Upper lobe of left lung (tissue), 6 donors: ENCODE results near the gene MBNL2. TPM values are rescaled to one million over a fixed set of nuclear protein-coding genes. Genes with fewer than 3 reads are reported as not detected.

Experiments
- ATAC-seq, 2 donors: fragments of 200-7000 bp; cut with Tn5 transposase; one replicate each; pipeline ENCODE4 v1.9.1; 2022; ENCODE audit warnings: mild to moderate bottlenecking in 2 of 2, moderate library complexity in 2 of 2; ENCODE audit not compliant: low FRiP score in 2 of 2
- DNase-seq, 2 donors: peaks; one replicate each; pipeline ENCODE4 v3.0.0-alpha.2; 2019 to 2020
- H3K27ac ChIP-seq, 4 donors: fragments of 200-600 bp; sonication (generic); one replicate each; pipeline ENCODE4 v1.5.1; 2016 to 2019
- H3K27me3 ChIP-seq, 4 donors: fragments of 200-600 bp; sonication (generic); one replicate each; pipeline ENCODE4 v1.5.1; 2017 to 2019
- H3K36me3 ChIP-seq, 4 donors: fragments of 200-600 bp; sonication (generic); one replicate each; pipeline ENCODE4 v1.5.1; 2016 to 2019
- H3K4me1 ChIP-seq, 4 donors: fragments of 200-600 bp; sonication (generic); one replicate each; pipeline ENCODE4 v1.5.1; 2018 to 2019
- H3K4me3 ChIP-seq, 4 donors: fragments of 200-600 bp; sonication (generic); one replicate each; pipeline ENCODE4 v1.5.1; 2017 to 2019; ENCODE audit warnings: mild to moderate bottlenecking in 2 of 4, moderate library complexity in 1 of 4
- H3K9me3 ChIP-seq, 4 donors: fragments of 200-600 bp; sonication (generic); one replicate each; pipeline ENCODE4 v1.5.1; 2018 to 2019
- EP300 ChIP-seq, 4 donors: sonication (generic); formaldehyde crosslinking; IDR thresholded peaks; one replicate each; pipeline ENCODE4 v1.5.1; 2017; ENCODE audit warnings: antibody characterized with exemption in 4 of 4, control low read depth in 2 of 4
- POLR2A ChIP-seq, 4 donors: fragments of 450-650 bp; IDR thresholded peaks; one replicate each; pipeline ENCODE4 v1.5.1; 2016 to 2017; ENCODE audit warnings: antibody characterized with exemption in 4 of 4, mild to moderate bottlenecking in 2 of 4
- POLR2AphosphoS5 ChIP-seq, 2 donors: sonication (generic); formaldehyde crosslinking; IDR thresholded peaks; one replicate each; pipeline ENCODE4 v1.5.1; 2017; ENCODE audit warnings: antibody characterized with exemption in 2 of 2
- WGBS, 2 donors: methylation state at CpG; one replicate each; pipeline ENCODE4 v1.1.5; 2017 to 2018; 5-methylcytosine and 5-hydroxymethylcytosine counted together
- small RNA-seq, 4 donors: library from RNA; depleted of rRNA; stranded (forward); fragments of <200 nt; gene quantifications; one replicate each; pipeline ENCODE3, GENCODE V24; 2016
- total RNA-seq, 6 donors: library from RNA; depleted of rRNA in 4 of 6; stranded (reverse); fragments of >200 nt in 4 of 6; gene quantifications; one replicate each; pipeline versions ENCODE4 v1.1.0 to v1.2.1, GENCODE V29; 2016 to 2021
- TF ChIP-seq, protein P1 (sequence below), 6 experiments: fragments of 450-650 bp in 4 of 6; fragments of 200-600 bp in 2 of 6; sonication (generic) in 2 of 6; IDR thresholded peaks; one replicate each; pipeline ENCODE4 v1.5.1; 2016 to 2019; ENCODE audit warnings: antibody characterized with exemption in 6 of 6
- donor health status: DM: no; HTN: no; CAD: no; lungs with moderate emphysema.
- donor health status: DM: no; HTN: yes; CAD: no; lungs with severe emphysema.

Gene MBNL2
- total RNA-seq, 6 donors from 2014 or later, result 40.9 to 78.4 (median 51.3) TPM

GRCh38 chr13:97438856-97439595, 216.9 kb downstream of the MBNL2 start:
- WGBS, 2 donors, result 60 to 70% methylated on average over 3 of the region's 3 CpGs
- Histone ChIP-seq H3K4me3 (no peak overlapping the region), H3K4me1 (peaks cover 15 to 29% (median 22%) of the 10 kb centered on the region in 4 donors), H3K27ac (no peak overlapping the region), H3K27me3 (no peaks in the 10 kb centered on the region), H3K9me3 (no peaks in the 10 kb centered on the region), H3K36me3 (no peaks in the 10 kb centered on the region)
- DNase-seq (no peak), ATAC-seq (no peak)
- TF ChIP-seq POLR2AphosphoS5 (IDR thresholded peaks at IDR 0.05) (no peak), POLR2A (IDR thresholded peaks at IDR 0.05) (no peak), EP300 (IDR thresholded peaks at IDR 0.05) (no peak)
- TF ChIP-seq, protein P1, sequence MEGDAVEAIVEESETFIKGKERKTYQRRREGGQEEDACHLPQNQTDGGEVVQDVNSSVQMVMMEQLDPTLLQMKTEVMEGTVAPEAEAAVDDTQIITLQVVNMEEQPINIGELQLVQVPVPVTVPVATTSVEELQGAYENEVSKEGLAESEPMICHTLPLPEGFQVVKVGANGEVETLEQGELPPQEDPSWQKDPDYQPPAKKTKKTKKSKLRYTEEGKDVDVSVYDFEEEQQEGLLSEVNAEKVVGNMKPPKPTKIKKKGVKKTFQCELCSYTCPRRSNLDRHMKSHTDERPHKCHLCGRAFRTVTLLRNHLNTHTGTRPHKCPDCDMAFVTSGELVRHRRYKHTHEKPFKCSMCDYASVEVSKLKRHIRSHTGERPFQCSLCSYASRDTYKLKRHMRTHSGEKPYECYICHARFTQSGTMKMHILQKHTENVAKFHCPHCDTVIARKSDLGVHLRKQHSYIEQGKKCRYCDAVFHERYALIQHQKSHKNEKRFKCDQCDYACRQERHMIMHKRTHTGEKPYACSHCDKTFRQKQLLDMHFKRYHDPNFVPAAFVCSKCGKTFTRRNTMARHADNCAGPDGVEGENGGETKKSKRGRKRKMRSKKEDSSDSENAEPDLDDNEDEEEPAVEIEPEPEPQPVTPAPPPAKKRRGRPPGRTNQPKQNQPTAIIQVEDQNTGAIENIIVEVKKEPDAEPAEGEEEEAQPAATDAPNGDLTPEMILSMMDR (IDR thresholded peaks at IDR 0.05), result no peak

DNA sequence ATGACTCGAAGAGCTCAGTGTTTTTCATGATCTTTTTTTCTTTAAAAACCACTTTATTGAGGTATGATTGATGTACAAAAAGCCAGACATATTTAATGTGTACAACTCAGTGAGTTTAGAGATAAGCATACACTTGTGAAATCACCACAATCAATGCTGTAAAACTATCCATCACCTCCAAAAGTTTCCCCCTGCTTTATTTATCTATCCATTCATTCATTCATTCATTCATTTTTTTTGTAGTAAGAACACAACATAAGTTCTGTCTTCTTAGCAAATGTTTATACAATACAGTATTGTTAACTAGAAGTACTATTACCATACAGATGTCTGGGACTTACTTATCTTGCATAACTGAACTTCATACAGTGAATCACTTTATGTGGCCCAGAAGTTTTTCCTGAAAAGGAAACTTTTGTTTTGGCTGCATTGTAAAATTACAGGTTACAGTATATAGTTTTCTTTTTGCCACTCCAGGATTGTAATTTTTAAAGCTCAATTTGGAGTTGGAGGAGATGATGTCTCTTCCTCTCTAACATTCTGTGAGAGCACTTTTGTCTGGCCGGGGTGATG, 218.6 kb downstream of the MBNL2 start:
- Histone ChIP-seq H3K4me1 (peaks cover 13 to 28% (median 22%) of the 10 kb centered on the region in 4 donors), H3K27me3 (no peaks in the 10 kb centered on the region), H3K36me3 (no peaks in the 10 kb centered on the region), H3K27ac (no peak overlapping the region), H3K9me3 (no peaks in the 10 kb centered on the region), H3K4me3 (no peak overlapping the region)
- DNase-seq (no peak), ATAC-seq (no peak)
- WGBS, 2 donors, result 75 to 85% methylated on average over 2 of the region's 2 CpGs
- no peak for TF ChIP-seq EP300 (IDR thresholded peaks at IDR 0.05)
- TF ChIP-seq, protein P1 (IDR thresholded peaks at IDR 0.05), result no peak
- no peak for TF ChIP-seq POLR2AphosphoS5 (IDR thresholded peaks at IDR 0.05)
- TF ChIP-seq POLR2A (IDR thresholded peaks at IDR 0.05), result no peak

DNA sequence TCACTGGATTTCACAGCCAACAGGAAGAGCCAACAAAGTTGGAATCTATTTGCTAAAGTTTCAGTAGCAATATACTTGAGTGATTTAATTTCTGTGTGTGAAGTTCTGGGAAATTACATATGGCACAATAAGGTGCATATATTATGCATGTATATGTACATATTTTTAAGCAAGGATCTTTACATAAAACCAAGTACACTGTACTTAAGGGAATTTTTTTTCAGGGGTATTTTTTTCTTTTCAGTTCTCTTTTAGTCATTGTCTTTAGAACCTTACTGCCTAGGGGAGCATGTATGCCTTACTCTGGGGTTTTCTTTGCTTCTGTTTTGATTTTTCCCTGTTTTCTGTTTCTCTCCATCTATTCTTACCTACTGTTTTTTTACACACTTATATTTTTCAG, 219.2 kb downstream of the MBNL2 start:
- no peaks in the 10 kb centered on the region for H3K9me3 ChIP-seq
- peaks cover 9 to 21% (median 18%) of the 10 kb centered on the region in 4 donors for H3K4me1 ChIP-seq
- H3K27me3 ChIP-seq, result no peaks in the 10 kb centered on the region
- ATAC-seq, result no peak
- DNase-seq, result no peak
- H3K27ac ChIP-seq, result no peak overlapping the region
- TF ChIP-seq EP300 (IDR thresholded peaks at IDR 0.05) (no peak), POLR2A (IDR thresholded peaks at IDR 0.05) (no peak), POLR2AphosphoS5 (IDR thresholded peaks at IDR 0.05) (no peak)
- TF ChIP-seq, protein P1 (IDR thresholded peaks at IDR 0.05), result no peak
- H3K36me3 ChIP-seq, result no peaks in the 10 kb centered on the region
- no peak overlapping the region for H3K4me3 ChIP-seq

Small RNAs within 50 kb of the gene (small RNA-seq; reads per million reads assigned to genes)
- gene AL442067.1 (0 reads per million in 4 donors), gene RNA5SP37 (0 reads per million in 4 donors)

Other genes starting within 250 kb of the MBNL2 start
- 1 to 10 TPM in 1 of 6 donors, under 1 TPM in 4, not detected in 1; 0.15 to 1.2 (median 0.54) TPM for gene OXGR1, start 227.9 kb upstream of the MBNL2 start, total RNA-seq
- gene RAP2A, start 211.8 kb downstream of the MBNL2 start, total RNA-seq, result 10 to 100 TPM; 17.8 to 55.4 (median 31.5) TPM